Measurements from ENCODE around the gene CORO1C.

The CORO1C gene

DNA sequence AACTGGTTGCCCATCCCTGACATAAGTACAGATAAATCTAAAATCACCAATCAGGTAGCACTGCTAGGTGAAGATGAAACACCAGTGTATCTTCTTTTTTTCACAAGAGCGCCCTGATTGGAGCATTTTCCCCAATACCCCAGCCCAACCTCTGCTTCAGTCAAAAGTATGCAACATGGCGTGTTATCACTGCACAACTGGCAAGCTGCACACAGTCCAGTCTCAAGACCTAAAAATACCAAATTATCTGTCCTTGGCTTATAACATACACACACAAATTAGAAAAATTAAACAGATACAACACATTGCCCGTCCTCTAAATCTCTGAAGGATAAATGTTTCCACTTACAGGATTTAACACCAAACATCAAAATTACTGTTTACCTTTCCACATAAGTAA lies 77.4 kb downstream of the CORO1C start:
- no peak for DNase-seq (ENCODE audit: low read depth in 1 of 2, low spot score in 1 of 2)

DNA sequence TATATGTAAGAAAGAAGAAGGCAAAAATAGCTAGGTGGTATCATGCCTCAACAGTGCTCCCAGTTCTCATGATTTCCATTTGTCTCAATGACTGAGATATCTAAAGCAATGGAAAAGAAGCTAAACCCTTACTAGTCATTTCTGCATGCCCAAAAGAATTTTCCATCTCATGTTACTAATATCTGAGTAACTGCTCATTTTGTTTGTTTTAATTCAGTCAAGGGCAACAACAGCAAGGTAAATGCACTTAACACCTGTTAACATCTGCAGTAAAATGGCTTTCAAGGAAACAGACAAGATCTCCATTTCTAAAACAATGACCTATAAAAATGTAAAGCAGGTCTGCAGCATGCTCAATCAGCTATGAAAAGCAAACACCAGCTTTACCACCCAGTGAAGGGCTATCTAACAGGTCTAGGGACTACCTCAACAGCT lies 78.2 kb downstream of the CORO1C start:
- DNase-seq (ENCODE audit: low read depth in 1 of 2, low spot score in 1 of 2): no peak

DNA sequence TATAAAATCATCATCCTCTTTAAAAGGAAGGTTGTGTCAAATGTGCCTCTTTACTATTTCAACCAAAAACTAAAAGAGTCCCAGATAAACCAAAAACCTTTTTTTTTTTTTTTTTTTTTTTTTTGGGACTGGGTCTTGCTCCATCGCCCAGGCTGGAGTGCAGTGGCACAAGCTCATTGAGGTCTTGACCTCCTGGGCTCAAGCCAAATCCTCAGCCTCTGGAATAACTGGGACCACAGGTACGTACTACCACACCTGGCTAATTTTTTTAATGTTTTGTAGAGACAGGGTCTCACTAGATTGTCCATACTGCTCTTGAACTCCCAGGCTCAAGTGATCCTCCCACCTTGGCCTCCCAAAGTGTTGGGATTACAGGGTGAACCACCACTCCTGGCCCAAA lies 81.2 kb downstream of the CORO1C start:
- DNase-seq (ENCODE audit: low read depth in 1 of 2, low spot score in 1 of 2): no peak

DNA sequence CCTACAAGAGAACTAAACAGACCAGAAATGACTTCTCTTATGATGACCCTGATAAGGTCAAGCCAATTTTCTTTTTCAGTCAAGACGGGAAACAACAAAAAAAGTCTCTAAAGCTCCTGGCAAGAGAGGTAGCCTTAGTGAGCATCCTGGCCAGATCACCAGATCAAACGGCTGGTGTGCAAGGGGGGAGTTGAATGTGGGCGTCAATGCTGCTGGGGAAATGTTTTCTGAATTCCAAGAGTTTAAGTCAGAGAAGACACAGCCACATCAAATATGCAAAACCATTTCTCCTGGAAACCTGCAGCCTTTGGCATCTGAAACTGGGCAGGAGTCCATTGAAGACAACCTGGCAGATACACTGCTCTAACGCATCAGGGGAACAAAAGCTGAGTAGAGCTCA lies 81.6 kb downstream of the CORO1C start:
- DNase-seq (ENCODE audit: low read depth in 1 of 2, low spot score in 1 of 2): no peak

DNA sequence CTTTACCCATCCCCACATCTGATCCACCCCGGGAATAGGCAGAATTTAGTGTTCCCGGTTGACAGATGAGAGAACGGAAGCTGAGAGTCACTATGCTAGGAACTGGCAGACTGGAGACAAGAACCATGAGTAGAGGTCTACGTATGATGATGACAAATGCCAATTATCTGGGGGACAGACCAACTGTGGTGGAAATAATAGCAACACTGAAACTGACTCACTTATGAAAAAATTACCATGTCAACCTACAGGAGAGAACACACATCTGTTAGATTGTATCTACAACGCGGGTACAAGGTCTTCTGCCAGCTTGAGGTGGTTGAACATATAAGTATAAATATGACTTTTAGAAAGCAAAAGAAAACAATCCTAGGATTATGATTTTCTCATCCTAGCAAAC lies 82.2 kb downstream of the CORO1C start:
- no peak for DNase-seq (ENCODE audit: low read depth in 1 of 2, low spot score in 1 of 2)

DNA sequence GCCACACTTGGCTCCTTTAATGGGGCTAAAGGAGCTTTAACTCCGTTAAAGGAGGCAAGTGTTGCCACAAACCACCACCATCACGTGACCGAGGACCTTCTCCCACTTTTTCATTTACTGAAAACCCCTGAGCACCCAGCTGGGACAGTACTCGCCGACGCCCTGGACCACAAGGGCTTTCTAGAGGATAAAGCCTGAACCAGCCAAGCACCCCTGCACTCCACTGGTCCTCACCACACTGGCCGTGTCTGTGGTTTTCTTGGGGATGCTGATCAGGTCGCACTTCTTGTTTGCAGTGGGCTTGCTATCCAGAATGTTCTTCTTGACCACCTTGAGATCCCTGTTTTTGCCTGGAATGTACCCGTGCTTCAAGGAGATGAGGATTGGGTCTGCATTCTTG lies 82.9 kb downstream of the CORO1C start:
- DNase-seq (ENCODE audit: low read depth in 1 of 2, low spot score in 1 of 2): no peak

DNA sequence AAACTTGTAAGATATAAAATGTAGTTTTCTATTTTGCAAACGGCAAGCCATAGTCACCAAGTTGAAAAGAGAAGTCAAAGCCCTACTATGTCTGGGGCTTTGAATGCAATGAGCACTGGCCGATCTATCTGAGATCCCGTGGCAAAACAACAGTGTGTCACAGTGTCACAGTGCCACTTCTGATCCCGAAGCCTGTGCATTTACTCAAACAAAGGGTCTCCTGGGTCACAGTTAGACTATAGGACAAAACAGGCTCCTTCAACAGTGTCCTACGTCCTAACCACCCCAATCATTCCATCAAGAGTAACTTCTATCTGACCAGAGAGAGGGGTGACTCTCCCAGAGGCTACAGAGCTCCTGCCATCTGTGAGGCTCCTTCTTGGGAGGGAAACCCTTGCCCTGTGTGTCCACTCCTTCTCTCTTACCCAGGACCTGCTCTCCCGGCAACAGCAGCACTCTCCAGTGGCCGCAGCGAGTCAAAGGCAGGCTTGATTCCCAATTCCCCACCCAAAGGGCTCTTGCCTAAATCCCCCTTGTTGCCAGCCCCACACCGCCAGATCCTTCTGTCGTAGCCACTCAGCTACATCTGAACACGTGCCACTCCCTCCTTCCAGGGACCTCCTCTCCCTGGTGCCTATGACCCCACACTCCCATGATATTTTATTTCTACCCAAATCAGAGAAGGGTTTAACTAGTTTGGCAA lies 83.6 kb downstream of the CORO1C start:
- DNase-seq (ENCODE audit: low read depth in 1 of 2, low spot score in 1 of 2): no peak

DNA sequence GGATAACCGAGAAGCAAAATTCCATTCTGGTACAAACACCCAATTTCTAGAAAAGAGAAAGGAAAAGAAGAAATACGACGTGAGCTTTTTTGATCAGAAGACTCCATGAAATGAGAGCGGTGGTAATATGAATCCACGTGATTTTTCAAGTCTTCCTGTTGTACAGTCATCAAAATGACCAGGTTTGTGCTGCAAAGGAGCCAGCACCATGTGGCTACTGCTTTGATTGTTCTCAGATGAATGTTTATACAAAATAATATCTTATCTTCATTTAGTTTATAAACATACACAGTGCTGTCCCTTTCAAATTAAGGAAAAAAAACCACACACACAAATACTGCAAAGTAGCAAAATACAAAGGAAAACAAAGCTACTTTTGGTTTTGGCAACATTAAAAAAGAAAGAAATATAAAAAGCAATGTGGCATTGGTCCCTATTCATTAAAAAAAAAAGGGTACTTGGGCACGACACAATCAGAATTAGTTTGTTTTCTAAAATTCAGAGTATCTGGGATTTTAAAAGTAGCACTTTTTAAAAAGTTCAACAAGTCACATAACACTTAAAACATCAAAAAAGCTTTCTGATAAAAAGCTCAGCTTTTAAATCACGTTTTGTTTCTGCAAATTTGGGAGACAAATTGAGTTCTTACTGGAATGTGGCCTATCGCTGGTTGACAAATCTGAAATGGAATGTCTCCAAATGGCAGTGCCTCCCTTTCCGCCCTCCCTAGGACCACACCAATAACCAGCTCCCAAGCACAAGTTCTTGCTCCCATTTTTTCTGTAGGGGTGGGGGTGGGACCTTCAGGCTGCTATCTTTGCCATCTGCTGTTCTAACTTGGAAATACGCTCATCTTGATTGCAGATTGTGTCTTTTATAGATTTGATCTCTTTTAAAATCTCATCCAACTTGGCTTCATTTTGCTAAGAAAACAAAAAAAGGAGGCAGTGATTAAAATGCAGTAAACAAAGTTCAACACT lies 84.4 kb downstream of the CORO1C start:
- DNase-seq (ENCODE audit: low read depth in 1 of 2, low spot score in 1 of 2): no peak

DNA sequence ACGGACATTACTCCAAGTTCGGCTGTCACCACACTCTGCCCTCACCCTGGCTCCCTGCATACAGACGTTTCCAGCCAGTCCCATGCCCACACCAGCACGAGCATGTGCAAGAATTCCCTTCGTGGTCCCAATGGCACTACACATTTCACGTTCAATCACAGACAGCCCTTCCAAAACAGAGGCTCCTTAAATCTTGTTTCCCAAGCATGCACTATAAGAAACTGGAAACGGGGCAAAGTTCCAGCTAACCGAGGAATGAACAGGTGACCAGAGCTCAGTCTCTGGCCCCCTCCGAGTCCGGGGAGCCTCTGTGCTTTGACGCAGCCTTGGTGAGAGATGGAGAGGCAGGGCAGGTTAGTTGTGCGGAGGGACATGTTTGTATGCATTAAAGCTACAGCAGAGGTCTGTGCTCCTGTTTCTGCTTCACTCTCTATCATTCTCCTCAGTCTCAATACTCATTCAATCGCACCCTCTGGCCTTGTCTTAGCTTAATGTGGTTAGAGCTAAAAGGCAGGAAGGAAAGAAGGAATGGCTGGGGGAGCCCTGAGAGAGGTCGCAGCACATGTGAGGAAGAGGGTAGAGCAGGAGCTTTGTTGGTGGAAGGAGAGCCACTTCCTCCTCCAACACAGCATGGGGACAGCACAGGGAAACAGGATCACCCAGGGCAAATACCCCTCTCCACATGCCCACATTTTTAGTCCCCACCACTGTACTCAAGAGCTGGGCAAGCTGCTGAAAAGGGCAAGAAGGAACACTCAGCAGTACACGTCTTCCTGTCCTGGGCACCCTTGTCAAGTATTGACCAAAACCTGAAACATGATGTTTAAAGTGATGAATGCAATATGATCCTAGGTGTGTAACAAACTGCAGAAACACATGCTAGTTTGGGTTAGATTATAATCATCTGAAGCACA lies 85.4 kb downstream of the CORO1C start:
- DNase-seq (ENCODE audit: low read depth in 1 of 2, low spot score in 1 of 2): no peak

DNA sequence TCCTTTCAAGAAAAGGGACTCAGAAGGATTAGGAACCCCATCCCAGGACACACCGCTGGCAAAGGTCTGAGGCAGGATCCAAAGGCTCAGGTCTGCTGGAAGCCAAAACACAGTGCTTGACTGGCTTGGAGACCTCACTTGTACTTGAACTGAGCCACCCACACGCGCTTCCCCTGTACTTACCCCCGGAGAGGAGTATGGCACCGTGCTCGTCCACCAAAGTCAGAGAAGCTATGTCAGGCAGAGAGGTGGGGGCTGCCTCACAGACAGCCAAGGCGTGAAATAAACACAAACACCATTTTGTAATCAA lies 86.6 kb downstream of the CORO1C start:
- no peak for DNase-seq (ENCODE audit: low read depth in 1 of 2, low spot score in 1 of 2)

DNA sequence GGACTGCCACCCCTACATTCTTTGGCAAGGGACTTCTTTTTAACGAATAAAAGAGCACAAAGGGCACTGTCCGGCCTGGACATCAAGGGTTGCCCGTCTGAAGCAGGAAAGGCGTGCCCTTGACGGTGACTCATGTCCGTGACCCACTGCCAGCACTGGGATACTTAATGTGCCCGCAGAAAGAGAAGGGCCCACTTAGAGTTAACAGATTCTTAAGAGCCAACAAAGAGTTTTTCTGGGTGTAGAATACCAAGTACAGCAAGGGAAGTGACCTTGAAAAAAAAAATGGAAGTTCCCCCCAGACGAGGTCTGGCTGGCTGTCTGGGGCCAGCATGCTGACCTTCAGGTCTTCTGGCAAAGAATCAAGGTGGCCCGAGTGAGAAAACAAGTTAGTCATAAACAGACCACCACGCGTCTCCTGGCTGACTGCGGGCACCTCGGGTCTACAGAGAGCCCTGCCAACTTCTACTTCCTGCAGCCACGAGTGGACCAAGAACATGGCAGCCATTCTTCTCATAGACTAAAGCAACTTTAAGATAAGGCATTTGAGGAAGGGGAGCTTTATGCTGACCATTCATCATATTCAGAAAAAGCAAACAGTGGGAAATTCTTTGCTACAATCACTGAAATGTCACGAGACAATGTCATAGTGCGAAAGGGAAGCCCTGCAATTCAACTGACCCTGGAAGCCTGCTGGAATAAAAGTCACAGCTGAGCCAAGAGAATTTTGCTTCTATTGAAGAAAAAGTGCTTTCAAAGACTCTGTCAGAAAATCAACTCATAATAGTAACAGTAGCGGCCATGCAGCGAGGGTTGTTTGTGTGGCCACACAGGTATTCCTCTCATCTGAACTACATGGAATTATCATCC lies 87.1 kb downstream of the CORO1C start:
- no peak for DNase-seq (ENCODE audit: low read depth in 1 of 2, low spot score in 1 of 2)

DNA sequence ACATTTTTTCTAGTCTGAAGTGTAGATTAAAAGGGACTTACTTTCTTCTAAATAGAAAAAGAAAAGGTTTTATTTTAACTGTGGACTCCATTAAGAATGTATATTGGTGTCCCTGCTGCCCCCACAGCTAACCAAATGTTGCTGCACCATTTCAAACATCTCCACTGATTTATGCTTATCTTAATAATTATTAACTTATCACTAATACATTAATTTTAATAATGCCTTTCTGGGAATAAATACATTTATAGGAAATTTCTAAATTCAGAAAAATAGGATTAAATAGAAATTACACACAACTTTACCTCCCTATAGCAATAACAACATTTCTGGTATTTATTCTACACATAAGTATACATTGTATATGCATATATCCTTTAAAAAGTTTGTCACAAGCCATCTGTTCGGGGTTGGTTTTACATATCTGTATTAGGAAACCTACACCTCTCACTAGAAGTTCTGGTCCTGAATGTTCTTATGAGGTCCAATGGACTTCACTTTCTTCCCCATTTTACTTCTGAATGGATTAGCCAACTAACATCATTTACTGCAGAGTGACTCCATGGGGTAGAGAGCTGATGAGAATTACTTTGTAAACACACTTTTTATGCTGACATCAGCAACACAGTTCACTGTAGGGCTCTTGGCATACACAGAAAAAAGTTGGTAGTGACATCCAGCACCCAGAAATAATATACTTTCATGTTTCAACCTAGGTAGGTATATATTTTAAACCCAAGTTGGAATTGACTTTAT lies 88.2 kb downstream of the CORO1C start:
- no peak for DNase-seq (ENCODE audit: low read depth in 1 of 2, low spot score in 1 of 2)

DNA sequence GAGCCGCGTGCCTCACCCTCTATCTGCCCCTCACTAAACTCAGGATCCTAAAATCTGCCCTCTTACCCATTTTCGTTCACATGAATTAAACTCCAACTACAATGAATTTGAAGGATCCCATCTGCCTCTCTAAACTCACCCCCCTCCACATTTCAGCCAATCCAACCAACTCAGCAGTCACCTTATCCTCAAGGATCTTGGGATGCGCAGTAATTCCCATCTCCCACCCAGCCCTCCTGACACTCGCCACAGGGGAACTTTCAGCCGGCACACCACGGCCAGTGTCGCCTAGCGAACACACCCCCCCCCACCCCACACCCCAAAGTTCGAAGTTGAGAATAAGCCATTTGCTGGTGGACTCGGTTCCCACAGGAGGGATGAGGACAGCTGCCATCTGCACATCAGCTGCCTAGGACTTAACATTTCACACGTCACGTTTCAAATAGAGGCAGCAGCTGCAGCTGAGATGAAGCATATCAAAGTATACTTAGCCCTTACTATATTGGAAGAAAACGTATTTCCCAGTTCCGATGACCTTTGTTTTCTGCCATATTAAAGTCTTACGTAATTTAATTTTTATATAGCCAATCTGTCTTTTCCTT lies 88.9 kb downstream of the CORO1C start:
- no peak for DNase-seq (ENCODE audit: low read depth in 1 of 2, low spot score in 1 of 2)

DNA sequence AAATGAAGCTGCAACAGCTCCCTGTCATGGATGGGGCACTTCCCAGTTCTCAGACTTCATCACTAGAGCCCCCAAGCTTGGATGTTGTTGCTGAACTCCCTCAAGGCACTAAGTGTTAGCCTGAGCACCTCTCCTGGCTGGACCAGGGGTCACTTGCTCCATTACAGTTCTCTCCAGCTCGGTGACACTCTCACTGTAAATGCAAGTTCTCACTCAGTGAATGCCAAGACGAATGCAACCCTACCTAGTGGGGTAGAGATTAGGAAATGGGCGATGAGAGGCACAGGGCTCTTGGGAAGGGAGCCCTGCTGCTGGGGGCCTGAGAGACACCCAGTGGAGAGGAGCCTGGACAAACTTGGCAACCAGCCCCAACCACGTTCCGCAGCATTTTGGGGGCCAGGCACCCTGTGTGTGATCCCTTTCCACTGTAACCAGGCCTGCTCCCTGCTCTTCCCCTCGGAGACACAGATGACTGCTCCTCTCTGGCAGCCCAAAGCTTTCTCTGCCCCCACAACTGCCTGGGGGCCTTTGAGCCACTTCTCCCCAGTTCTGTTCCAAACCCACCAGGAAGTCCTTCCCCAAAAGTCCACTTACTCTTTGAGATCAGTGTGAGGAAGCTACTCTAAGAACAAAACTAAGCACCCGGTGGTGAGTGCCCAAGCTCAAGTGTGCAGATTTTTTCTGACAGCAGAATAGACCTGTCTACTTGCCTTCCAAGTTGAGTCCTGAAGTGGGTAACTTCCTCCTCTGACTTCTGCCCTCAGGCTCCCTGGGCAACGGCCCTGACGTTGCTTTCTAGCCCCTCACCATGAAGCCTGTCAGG lies 89.7 kb downstream of the CORO1C start:
- no peak for DNase-seq (ENCODE audit: low read depth in 1 of 2, low spot score in 1 of 2)

DNA sequence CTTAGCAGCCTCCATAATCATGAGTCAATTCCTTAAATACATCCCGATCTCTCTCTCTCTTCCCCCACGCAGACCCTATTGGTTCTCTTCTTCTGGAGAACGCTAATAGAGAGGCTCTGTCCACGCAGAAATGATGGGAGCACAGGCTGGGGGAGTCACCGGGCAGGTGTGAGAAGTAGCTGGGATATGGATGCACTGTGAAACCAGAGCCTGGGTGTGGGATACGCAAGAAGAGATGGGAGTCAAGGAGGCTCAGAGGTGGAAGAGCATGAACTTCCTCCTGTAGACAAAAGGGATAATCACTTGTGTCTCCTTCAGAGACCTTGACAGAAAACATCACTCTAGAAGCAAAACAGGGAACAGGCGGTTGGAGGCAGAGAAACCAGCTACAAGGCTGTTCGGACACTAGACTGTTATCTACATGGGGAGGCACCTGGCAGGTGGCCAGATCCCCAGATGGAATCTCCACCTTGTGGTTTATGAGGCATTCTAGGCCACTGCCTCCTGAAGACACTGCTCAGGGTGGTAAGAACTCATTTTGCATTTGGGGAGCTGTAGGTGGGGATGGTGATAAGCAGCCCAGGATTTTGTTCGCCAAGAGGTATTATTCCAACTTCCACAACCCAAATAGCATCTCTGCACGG lies 90.4 kb downstream of the CORO1C start:
- no peak for DNase-seq (ENCODE audit: low read depth in 1 of 2, low spot score in 1 of 2)

DNA sequence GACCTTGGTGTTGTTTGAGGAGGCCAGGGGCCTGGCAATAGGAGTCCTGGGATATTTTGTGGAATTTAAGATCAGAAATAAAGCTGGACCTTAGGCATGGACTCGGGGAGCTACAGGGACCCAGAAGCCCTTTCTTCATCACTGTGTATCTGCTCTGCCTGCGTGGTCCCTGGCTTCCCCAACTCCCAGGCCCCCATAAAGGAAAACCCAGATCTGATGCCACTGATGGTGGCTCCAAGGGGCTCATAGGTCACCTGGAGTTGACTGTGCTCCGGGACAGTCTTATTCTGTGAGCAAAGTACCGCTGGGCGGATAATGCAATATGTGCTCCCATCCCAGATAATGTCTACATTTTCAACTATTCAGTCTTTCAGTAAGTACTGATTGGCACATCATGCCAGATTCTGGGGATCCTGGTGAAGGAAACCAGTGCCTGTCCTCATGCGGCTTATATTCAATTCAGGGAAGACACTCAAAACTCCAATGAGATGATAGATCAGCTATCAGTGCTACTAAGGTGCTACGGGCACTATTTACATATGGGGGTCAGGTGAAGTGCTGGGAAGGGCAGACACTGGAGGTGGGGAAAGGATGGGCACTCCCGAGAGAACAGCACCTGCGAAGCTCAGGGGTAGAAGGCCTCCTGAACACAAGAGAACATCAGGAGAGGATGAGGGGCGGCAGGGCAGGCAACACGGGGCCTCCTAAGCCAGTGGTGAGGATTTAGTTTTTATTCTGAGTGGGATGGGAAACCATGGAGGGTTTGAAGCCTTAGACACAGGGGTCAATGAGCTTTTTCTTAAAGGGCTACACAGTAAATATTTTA lies 92.1 kb downstream of the CORO1C start:
- no peak for DNase-seq (ENCODE audit: low read depth in 1 of 2, low spot score in 1 of 2)

DNA sequence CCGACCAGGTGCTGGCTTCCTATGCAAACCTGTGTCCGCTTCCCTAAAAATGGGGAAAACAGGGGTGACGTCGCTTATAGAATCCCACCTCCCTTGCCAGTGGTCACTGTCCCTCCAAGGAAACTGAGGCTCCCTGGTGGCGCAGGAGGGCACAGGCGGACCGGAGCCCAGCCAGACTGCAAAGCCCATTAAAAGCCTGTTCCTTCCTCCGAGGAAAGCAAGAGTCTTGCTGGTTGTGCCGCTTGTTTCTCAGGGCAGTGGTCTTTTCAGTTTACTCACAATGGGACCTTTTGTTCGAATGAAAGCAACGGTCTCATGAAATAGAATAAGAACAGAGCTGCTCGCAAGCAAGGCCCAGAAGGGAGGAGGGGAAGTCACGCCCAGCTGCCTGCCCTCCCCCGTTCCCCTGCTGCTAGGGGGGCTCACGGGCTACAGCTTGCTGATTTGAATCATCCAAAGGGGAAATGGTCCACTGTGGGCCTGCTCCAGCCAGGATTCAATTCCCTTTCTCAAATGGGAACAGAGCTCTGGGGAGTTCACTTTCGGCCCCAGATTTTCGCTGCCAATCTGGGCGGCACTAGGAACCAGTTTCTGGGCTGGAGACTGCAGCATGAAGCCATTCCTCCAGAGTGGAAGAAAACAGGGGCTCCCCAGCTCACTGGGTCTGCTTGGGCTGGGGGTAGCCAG lies 93.0 kb downstream of the CORO1C start:
- no peak for DNase-seq (ENCODE audit: low read depth in 1 of 2, low spot score in 1 of 2)
